Ishikawa (cell line): ENCODE measurements around the gene BAG1.

ENCODE experiments used
- CEBPB ChIP-seq: IDR thresholded peaks from 2 replicates; pipeline ENCODE4 v1.6.1; 2012
- TF ChIP-seq, protein P1 (sequence below): IDR thresholded peaks from 2 replicates; pipeline ENCODE4 v1.6.1; 2012

- TF ChIP-seq CEBPB = no peak
- TF ChIP-seq, protein P1, sequence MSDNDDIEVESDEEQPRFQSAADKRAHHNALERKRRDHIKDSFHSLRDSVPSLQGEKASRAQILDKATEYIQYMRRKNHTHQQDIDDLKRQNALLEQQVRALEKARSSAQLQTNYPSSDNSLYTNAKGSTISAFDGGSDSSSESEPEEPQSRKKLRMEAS = no peak
Measured at GRCh38 chr9:33228606-33229005, 35.9 kb downstream of the BAG1 start.
